C4-2B (cell line): Measurements from ENCODE around the gene AGBL4.

Source experiments
- CTCF ChIP-seq: fragments of 450-650 bp; conservative IDR thresholded peaks from 2 replicates; pipeline ENCODE4 v1.5.1; 2017; ENCODE audit warnings: mild to moderate bottlenecking
- ZFX ChIP-seq: fragments of 450-650 bp; IDR thresholded peaks from 2 replicates; pipeline ENCODE4 v1.6.1; 2017

- TF ChIP-seq CTCF (no peak), ZFX (no peak)
Measured at GRCh38 chr1:48643193-48643592, 1380.6 kb downstream of the AGBL4 start.
